GM18498 (cell line): ENCODE data around the gene SLC7A7.
"Not testable (repeated sequence)": the region's sequence is repeated elsewhere in the genome, so short reads cannot be mapped to it uniquely, and the experiment has no call there.

Experiments
- ATAC-seq: cut with Tn5 transposase; IDR thresholded peaks from one replicate; pipeline ENCODE4 v1.9.1; 2021; ENCODE audit warnings: mild to moderate bottlenecking, moderate library complexity; ENCODE audit not compliant: unreplicated experiment

The SLC7A7 gene

DNA sequence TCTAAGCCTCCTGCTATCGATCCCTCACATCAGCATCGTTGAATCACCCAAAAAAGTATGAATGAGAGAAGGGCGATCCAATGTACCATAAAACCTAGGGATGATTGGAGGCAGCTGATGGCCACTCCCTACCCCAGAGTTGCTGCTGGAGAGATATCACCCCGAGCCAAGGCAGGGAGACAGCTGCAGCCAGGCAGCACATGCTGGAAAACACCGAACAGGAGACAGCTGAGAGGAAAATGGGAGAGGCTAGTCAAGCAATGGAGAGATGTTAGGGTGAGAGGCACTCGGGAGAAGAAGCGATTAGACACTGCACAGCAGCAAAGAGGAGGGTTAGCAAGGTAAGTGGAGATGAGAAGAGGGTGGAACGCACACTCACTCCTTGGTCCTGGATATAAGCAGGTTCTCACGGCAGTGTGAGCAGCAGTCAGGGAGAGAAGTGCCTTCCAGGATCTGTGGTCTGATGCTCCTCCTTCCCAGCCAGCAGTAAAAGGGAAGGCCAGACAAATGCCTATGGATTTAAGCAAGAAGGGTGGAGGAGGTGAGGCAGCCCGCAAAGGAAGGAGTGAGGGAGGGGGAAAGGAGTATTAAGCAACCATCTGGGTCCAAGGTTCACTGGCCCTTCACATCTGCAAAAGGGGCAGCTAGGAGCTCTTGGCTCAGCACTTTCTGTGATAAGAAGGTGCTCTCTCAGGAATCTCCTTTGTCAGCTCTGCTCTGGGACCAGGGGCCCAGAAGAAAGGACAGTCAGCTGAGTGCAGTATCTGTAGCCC, at the start of gene SLC7A7:
SLC7A7 (minus strand) TSS at position 495 of the 773 bp plus-strand sequence. CDS start 2,037 bp downstream, outside the sequence.
- ATAC-seq = no peak

DNA sequence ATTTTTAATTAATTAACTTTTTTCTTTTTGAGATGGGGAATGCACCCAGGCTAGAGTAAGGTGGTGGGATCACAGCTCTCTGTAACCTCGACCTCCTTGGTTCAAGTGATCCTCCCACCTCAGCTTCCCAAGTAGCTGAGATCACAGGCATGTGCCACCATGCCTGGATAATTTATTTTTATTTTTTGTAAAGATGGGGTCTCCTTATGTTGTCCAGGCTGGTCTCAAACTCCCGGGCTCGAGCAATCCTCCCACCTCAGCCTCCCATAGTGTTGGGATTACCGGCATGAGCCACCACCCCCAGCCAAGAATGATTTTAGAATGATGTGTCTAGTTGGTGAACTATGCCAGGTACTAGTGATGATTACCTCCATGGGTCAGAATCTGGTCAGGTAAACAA, 49.7 kb upstream of the SLC7A7 start:
- ATAC-seq = no peak

GRCh38 chr14:22861651-22862050, 46.4 kb upstream of the SLC7A7 start:
- no peak for ATAC-seq

GRCh38 chr14:22860377-22860776, 45.1 kb upstream of the SLC7A7 start:
- not testable (repeated sequence) for ATAC-seq

DNA sequence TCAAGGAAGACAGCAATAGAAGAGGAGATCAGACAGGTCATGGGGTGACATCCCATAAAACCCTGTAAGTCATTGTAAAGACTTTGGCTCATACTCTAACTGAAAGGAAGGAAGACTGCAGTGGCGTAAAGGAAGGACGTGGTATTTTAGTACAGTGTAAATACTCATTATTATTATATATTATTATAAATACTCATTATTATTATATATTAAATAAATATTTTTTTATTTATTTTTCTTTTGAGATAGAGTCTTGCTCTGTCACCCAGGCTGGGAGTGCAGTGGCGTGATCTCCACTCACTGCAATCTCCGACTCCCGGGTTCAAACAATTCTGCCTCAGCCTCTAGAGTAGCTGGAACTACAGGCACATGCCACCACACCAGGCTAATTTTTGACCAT, 41.2 kb upstream of the SLC7A7 start:
- no peak for ATAC-seq

DNA sequence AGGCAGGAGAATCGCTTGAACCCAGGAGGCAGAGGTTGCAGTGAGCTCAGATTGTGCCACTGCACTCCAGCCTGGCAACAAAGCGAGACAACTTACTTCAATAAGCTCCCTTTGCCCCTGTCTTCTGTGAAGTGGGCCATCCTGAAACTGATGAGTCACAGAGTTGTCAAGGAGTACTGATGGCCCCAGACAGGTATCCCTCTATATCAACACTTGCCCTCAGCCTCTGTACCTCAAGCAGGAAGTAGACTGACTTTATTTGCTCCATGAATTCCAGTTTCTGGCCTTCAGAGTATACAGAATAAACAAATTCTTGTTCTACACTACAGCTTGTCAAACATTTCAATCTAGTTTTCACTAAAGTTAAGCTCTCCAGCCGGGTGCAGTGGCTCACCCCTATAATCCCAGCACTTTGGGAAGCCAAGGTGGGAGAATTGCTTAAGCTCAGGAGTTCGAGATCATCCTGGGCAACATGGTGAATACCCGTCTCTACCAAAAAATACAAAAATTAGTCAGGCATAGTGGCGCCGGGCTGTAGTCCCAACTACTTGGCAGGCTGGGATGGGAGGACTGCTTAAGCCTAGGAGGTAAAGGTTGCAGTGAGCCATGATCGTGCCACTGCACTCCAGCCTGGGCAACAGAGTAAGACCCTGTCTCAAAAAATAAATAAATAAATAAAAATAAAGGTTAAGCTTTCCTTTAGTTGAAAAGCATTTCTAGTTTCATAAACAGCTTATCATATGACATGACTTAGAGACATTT, 39.9 kb upstream of the SLC7A7 start:
- ATAC-seq = no peak

- ATAC-seq = not testable (repeated sequence)
Observed at GRCh38 chr14:22854296-22854695, 39.1 kb upstream of the SLC7A7 start.

DNA sequence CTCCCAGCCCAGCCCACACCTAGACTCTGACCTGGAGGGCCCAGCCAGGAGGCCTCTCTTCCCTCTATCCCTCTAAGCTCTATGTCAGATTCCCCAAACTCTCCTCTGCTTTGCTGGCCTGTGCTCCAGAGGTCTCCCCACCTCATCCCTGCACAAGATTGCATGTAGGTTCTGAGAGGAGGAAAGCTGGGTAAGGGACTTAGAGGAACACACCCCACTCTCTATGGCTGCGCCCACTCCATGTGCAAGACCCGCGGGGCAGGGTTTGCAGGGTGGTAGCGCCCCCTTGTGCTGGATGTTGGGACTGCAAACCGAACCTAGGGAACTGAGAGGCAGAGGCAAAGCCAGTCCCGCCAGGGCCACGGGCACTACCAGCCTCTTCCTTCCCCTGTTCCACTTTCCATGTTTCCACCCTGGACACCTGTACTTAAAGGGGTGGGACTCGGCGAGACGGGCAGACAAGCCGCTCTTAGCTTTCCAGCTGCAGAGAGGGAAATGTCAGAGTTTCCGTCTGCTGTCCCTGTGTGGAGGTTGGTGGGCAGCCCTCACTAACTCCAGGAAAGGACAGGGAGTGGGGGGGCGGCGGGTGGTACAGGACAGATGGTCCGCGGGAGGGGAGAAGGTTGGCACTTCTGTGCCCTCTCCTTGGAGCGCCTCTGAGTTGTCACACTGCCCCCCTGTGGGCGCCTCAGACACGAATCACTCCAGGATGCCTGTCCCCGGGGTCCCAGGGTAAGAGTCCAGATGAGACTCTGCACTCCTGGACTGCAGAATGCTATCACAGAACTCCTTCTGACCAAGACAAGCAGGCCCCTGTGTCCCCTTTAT, 37.9 kb upstream of the SLC7A7 start:
- peak; percentile 71 for ATAC-seq

DNA sequence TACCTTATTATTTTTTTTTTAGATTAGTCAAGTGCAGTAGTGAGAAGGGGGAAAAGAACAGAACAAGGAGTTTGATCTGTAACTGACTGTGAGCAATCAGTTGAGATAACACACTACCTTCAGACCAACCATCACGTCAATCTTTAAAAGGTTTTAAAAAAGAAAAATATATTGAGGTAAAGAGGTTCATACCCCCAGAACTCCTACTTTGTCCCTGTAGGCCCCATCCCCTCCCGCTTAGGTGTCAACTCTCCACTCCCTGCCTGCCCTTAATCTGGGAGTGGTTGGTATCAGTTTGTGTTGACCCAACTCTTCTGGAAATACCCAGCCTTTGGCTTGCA, 37.3 kb upstream of the SLC7A7 start:
- ATAC-seq = no peak

DNA sequence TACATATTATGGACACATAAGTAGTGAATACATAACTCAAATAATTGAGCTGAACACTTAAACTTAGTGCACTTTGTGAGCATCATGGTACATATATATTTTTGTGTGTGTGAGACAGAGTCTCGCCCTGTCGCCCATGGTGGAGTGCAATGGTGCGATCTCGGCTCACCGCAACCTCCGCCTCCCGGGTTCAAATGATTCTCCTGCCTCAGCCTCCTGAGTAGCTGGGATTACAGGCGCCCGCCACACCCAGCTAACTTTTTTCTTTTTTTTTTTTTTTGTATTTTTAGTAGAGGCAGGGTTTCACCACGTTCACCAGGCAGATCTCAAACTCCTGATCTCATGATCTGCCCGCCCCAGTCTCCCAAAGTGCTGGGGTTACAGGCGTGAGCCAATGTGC, 36.9 kb upstream of the SLC7A7 start:
- not testable (repeated sequence) for ATAC-seq

- no peak for ATAC-seq
Observed at GRCh38 chr14:22850944-22851764, 35.9 kb upstream of the SLC7A7 start.

- ATAC-seq = no peak
Observed at GRCh38 chr14:22849212-22849819, 34.1 kb upstream of the SLC7A7 start.

DNA sequence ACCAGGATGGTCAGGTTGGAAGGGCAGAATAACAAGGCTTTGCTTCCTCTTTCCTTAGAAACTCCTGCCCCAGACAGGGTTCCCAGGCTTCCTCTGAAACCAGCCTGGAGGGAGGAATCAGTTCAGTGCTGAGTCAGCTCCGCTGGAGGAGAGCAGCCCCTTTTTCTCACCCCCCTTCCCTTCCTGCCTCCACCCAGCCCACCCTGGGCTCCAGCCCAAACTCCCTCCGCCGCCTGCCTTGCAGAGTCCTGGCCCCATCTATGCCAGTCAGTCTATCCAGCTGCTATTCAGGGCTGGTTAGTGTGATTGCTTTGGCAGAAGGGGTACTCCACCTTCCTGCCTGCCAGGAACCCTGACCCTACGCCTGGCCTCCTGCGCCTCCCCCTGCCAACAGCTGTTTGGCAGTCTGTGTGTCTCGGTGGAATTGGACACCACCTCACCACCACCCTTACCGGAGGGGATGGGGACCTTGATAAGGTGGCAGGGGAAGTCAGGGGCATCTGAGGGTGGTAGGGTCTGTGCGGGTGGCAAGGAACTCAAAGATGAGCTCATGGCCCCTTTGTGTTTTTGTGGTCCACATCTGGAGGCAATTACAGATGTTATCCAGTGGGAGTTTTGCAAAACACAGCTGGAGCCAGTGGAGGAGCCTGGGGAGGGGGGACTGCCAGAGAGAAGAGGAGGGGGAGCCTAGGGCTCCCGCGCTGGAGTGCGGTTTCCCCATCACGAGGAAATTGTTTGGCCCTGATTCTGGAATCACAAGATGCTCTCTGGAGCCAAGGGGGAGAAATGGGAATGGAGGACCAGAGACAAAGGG, 33.3 kb upstream of the SLC7A7 start:
- no peak for ATAC-seq

- no peak for ATAC-seq
Observed at GRCh38 chr14:22847661-22848341, 32.6 kb upstream of the SLC7A7 start.

GRCh38 chr14:22846811-22847307, 31.6 kb upstream of the SLC7A7 start:
- no peak for ATAC-seq

DNA sequence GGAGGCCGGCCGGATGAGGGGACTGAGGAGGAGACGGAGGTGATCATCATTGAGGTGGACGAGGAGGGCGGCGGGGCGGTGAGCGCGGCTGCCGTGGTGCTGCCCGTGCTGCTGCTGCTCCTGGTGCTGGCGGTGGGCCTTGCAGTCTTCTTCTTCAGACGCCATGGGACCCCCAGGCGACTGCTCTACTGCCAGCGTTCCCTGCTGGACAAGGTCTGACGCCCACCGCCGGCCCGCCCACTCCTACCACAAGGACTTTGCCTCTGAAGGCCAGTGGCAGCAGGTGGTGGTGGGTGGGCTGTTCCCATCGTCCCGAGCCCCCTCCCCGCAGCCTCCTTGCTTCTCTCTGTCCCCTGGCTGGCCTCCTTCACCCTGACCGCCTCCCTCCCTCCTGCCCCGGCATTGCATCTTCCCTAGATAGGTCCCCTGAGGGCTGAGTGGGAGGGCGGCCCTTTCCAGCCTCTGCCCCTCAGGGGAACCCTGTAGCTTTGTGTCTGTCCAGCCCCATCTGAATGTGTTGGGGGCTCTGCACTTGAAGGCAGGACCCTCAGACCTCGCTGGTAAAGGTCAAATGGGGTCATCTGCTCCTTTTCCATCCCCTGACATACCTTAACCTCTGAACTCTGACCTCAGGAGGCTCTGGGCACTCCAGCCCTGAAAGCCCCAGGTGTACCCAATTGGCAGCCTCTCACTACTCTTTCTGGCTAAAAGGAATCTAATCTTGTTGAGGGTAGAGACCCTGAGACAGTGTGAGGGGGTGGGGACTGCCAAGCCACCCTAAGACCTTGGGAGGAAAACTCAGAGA, 30.8 kb upstream of the SLC7A7 start:
- ATAC-seq = no peak

- no peak for ATAC-seq
Observed at GRCh38 chr14:22845103-22845394, 29.8 kb upstream of the SLC7A7 start.
